HG03135 (cell line): ENCODE data around the gene LARGE1.

Source experiments
- ATAC-seq: cut with Tn5 transposase; IDR thresholded peaks from one replicate; pipeline ENCODE4 v1.9.1; 2021; ENCODE audit warnings: mild to moderate bottlenecking, moderate library complexity; ENCODE audit not compliant: unreplicated experiment

LARGE1 gene

DNA sequence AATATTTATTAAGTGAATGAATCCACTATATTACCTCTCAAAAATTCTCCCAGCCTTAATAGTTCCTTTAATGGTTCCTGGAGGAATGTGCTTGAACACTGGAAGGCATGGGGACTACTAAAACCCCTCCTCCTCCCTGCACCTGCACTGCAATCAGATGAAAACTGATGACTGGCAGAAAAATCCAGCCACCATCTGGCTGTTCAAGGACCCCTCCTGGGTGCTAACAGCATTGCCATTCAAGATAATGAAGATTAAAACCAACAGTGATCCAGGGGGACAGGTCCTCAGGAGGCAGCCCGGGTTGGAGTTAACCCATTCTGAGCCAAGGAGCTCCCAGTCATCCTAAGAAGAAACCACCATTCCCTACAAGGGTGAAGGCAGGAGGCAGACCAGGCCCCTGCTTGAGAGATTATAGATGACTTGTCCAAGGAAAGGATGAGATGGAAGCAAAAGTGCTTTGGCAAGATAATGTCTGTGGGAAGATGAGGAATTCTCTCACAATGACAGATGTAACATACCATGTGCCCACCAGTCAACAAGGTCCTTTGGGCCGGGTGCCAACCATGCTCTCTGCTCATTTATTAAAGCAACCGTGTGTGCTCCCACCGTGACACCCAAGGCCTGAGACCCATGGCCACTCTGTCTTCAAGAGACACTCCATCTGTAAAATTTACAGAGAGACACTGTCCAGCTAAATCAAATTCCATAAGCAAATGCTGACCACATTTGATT, 90.6 kb downstream of the LARGE1 start:
- ATAC-seq, result no peak

DNA sequence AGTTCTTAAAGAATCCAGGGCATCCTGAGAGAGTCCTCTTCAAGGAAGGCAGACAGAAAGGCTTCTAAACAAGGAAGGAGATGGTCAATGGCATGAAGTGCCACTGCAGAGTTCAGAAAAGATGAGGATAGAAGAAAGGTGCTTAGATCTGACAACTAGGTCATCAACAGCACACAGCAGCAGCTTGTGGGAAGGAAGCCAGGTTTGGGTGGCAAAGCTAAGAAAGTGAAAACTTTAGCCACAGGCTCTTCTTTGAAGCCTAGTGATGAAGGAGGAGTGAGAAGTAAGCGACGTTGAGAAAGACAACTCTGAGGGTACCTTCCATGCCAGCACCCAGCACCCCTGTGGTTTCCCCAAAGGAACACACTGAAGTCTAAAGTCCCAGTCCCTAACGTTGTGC, 92.0 kb downstream of the LARGE1 start:
- no peak for ATAC-seq

DNA sequence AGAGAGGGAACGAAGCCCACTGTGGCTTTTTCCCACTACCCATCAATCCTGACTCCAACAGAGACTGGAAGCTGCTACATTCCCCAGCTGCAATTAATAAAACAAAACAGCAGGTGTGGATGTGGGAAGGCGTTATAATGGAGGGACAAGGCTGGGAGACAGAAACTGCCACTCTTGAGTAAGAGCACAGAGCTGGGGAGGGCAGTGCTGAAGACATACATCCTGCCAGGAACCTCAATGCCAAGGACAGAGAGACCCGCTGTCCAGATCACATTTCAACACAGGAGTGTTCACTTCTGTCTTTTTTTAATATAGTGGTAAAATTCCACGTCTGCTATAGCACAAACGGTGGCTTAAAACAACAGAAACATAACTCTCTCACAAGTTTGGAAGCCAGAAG, 94.5 kb downstream of the LARGE1 start:
- ATAC-seq, result no peak

DNA sequence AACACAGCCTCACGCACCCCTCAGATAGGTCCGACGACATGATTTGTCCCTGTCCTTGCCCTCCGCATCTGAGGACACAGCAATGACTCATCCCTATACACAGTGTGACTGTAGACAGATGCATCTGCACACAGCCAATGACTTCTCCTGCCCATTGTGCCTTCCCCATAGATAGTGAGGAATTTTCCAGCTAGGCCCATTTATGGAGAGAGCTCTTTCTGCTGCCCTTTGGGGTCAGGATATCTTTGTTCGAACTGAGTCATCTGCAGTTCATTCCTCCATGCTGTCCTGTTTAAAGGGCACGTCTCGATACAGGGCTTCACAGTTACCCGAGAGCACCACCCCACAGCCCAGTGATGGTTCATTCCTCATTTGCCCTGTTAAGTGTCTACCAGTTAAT, 96.7 kb downstream of the LARGE1 start:
- ATAC-seq, result no peak

DNA sequence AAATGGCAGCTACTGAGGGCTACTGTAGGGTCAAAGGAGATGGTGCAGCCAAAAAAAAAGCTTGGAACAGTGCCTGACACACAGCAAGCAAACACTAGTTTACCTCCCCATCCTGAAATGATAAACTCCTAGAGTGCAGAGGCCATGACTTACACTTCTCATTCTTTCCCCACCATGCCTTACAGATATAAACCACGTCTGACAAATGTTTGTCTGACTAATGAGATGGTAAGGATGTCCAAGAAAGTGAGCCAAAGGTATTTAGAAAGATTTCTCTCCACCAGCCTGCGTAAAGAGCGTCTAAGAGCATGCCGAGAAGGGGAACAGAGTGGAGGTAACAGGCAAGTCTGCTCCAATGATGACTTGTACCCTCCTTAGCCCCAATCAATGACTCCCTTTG, 99.0 kb downstream of the LARGE1 start:
- ATAC-seq, result no peak

DNA sequence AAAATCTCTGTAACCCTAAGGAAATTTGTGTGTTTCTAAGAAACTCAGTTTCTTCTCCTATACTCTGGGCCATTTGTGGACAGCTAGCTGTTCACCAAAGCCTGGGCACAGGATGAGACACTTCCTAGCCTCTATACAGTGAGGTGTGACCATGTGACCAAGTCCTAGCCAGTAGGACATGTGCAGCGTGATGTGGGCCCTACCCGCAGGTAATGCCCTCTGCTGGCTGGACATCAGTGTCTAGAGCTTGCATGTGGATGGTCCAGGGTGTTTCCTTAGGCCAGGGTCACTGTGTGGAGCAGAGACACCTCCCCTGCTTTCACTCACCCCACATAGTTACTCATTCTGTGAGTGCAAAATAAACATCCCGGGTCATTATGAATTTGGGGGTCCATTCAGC, 100.5 kb downstream of the LARGE1 start:
- no peak for ATAC-seq

DNA sequence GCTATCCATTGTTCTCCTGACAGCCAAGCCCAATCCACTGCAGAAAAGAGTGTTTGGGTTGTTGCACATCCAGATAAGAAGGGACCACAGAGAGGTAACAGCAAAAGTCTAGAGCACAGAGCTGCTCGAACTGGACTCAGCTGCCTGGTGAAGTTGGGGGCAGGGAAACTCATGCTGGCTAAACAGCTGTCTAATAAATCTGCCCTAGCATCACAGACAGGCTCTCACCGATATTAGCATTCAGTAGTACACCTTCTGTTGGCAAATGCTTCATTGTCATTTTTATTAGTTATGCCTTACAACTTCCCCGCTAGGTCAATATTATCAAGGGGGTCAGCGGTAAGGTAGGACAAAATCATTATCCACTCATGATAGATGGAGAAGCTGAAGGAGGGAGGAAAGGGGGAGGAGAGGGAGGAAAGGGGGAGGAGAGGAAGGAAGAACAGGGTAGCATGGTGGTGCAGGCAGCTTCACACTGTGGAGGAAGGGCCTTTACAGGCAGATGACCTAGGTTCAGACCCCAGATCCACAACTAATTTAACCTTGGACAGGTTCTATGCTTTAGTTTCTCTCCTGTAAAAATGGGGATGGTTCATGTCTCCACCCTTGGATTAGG, 102.7 kb downstream of the LARGE1 start:
- no peak for ATAC-seq

DNA sequence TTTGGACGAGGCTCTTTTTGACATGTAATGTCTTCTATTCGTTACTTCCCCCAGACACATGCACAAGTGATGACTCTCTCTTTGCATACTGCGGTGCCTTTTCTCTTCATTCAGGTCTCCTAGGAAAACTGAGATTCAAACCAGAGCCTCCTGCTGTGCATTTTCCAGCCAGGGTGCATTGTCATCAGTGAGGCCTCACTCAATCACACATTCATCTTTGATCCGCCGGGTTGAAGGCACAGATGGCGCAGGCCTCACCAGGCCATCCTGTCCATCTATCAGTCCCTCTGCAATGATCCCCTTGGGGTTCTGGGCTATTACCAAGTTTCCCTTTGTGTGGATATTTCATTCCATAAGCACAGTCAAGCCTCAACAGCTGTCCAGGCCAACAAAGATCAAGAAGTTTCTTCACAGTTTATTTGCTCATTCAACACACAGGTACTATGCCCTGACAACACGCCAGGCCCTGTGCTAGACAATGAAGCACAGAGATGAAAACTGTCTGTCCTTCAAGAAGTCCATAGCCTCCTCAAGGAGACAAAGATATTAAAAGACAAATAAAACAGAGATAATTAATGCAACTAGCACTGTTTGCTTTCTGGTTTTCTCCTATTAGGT, 107.8 kb downstream of the LARGE1 start:
- ATAC-seq, result no peak

DNA sequence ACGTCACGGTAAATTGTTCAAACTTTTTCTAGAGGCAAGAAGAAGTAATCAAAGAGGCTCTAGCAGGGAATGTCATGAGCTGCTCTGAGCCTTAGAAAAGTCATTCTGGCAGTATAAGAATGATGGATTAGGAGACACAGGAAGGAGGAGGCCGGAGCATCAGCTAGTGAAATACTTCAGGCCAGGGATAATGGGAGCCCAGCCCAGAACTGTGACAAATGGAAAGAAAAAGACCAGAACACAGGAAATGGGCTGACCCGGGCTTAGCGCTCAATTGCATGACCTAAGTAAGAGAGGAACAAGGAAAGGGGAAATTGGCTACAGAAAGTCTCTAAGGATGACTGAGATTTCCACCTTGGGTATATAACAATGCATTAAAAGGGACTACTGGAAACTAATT, 108.6 kb downstream of the LARGE1 start:
- no peak for ATAC-seq

DNA sequence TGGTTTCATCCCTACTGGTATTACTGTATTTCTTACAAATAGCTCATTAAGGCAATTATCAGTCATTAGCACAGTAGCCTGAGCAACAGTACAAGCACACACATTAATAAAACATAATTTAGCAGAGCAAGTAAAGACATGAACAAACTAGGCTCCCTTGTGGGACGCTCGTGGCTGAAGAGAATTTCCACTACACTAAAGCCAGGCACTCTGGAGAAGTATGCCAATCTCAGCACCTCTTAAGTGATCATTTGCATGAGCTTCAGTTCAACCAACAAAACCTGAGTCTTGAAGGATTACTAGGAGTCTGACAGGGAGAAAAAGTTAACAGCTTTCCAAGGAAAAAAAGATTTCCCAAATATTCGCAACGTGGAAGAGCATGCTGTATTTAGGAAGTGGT, 109.1 kb downstream of the LARGE1 start:
- ATAC-seq, result no peak

DNA sequence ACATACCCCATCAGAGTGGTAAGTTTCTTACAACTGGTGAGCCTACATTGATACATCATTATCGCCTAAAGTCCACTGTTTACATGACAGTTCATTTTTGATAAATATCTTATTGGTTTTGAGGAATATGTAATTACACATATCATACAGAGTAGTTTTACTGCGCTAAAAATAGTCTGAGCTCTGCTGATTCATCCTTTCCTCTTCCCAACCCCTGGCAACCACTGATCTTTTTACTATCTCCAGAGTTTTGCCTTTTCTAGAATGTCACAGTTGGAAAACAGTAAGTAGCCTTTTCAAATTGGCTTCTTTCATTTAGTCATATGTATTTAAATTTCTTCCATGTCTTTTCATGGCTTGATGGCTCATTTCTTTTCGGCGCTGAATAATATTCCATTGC, 112.8 kb downstream of the LARGE1 start:
- ATAC-seq, result no peak

DNA sequence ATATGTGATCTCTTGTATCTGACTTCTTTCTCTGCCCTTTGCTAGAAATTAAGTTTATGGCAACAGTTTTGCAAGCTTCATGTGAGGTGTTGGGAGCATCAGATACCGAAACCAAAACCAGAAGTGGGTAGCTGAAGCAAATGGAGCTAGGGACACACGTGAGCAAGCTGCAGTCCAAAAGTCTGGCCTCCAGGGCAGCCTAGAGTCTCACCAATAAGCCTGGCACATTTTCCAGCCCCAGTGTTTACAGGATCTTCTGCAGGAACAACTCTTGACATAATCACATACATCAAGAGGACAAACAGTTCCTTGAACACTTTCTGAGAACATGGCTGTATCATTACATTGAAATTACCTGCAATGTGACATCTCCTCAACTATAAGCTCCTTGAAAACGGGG, 114.1 kb downstream of the LARGE1 start:
- ATAC-seq, result no peak

DNA sequence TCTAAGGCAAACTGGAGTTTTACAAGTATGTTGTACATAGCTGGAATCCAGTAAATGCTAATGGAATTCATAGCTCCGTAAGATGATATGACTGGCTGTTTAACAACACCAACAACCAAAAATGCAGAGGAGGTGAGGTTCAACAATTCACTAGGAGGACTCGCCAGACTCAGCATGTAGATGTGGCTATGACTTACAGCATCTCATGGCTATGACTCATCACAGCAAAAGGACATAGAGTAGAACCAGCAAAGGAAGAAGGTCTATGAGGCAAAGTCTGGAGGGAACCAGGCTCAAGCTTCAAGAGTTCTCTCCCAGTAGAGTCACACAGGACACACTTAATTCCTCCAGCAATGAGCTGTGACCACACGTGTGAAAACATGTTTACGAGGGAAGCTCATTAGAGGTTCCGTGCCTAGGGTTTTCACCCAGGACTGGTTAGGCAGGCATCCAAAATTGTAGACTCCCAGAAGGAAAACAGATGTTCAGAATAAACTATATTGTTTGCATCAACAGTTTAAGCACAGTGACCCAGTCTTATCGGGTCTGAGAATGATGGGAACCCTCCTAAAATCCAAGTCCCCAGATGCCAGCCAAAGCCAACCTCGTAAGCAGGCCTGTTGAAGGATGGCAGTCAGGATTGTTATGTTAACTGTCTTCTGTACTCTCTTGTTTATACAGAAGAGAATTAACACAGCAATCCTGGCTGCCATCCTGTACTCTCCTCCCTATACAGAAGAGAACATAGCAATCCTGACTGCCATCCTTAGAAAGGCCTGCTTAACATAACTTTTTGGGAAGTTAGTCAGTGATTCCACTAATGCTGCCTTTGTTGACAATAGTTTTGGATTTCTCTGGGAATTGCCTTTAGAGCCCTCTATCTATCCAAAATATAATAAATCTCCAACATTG, 116.6 kb downstream of the LARGE1 start:
- ATAC-seq, result no peak

DNA sequence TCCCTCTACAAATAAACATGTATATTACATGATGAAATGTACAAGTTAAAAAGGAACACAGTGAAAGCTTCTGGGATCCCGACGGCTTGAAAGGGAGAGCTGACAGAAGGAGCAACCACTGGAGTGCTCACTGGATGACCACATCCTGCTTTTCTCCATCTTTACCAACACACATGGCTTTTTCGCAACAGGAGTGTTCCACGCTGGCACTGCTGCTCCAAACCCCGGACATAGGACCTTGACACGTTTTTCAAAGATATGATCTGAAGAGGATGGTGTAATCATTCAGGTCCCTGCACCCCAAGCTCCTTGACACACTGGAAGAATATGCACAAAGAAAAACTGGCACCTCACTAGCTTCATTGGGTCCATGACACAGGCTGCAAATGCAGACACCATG, 121.9 kb downstream of the LARGE1 start:
- ATAC-seq, result no peak

DNA sequence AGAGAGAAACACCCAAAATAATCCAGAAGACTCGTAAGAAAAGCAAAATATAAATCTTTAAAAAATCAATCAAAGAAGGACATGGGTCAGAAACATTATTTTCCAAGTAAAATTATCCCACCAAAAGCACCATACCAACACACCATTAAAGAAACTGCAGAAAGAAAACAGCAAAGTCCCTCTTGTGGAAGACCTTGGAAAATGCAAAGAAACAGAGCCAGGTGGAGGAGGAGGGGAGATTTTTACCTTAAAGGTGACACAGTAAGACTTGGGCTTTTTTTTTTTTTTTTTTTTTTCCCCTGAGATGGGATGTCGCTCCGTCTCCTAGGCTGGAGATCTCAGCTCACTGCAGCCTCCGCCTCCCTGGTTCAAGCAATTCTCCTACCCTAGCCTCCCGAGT, 123.8 kb downstream of the LARGE1 start:
- no peak for ATAC-seq

DNA sequence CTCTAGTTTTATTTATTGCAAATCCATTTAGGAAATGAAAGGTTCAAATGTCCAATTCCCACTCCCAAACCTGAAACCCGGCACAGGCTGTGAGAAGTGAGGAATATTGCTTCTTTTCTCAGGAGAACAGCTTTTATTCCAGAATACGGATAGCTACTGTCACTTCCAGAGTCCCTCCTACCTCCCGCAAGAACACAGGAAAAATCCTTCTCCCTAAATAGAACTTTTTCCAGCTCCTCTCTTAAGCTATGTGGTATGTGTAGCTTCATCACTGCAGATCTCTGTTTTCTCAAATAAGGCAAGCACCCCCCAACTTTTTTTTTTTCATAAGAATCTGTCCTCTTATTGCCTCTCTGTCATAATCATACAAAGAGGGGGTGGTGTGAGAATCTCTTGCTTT, 126.8 kb downstream of the LARGE1 start:
- no peak for ATAC-seq

DNA sequence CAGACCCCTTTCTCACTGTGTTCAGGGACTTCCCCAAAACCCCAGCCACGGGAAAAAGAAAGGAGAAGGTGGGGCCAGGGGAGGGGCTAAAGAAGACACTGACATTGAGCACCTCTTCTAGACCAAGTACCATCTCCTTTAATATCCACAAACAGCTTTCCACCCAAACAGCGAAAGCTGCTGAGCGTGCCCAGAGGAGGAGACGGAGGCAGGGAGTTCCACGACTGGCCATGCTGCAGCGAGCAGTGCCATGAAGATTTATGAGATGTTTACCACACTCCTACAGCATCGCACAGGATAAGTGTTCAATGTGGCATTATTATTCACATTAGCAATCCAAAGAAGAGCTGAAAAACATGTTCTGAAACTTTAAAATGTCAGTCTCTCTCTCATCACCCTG, 127.4 kb downstream of the LARGE1 start:
- ATAC-seq, result no peak

DNA sequence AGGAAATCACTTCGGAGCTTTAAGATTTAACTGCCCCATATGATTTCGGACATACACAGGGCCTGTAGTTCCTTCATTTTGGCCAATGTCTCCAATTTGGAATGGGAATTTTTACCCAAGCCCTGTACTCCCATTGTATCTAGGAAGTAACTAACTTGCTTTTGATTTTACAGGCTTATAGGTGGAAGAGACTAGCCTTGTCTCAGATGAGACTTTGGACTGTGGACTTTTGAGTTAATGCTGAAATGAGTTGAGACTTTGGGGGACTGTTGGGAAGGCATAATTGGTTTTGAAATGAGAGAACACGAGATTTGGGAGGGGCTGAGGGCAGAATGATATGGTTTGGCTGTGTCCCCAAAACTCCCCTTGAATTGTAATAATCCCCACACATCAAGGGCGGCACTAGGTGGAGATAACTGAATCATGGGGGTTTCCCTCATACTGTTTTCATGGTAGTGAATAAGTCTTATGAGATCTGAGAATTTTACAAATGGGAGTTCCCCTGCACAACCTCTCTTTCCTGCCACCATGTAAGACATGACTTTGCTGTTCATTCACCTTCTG, 130.5 kb downstream of the LARGE1 start:
- no peak for ATAC-seq

DNA sequence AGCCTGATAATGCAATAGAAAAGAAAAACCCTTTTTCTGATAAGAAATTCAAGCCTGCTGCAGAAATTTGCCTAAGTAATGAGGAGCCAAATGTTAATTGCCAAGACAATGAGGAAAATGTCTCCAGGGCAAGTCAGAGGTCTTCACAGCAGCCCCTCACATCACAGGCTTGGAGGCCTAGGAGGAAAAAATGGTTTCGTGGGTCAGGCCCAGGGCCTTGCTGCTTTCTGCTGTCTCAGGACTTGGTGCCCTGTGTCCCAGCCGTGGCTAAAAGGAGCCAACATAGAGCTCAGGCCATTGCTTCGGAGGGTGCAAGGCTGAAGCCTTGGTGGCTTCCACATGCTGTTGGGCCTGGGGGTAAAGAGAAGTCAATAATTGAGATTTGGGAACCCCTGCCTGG, 131.3 kb downstream of the LARGE1 start:
- no peak for ATAC-seq

DNA sequence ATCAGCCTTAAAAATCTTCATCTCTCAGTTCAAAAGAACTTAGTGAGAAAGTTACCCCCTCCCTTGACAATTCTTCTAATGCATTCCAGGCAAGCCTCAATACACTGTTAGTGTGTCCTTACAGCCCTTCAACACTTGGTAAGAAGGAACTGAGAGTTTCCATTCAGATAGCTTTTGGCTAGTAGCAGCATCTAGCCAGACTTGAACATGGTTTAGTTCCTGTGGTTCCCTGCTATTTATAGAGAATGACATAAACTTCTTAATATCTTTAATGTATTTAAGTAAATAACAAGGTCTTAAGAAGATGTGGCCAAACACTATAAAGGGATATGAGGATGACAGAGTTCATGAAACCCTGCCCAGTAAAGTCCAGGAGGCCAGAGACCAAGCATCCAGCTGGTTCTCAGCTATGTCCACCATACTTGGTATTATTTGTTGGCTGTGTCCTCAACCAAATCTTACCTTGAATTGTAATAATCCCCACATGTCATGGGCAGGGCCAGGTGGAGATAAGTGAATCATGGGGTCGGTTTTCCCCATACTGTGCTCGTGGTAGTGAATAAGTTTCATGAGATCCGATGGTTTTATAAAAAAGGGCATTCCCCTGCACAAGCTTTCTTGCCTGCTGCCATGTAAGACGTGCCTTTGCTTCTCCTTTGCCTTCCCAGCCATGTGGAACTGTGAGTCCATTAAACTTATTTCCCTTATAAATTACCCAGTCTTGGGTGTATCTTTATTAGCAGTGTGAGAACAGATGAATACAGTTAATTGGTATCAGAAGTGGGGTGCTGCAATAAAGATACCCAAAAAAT, 132.4 kb downstream of the LARGE1 start:
- ATAC-seq, result no peak
